Measurements from ENCODE around the gene RIMBP2. TPM values are rescaled to one million over a fixed set of nuclear protein-coding genes. Genes with fewer than 3 reads are reported as not detected.

The RIMBP2 gene
- total and polyA plus RNA-seq, 2 donors (not counting 1 experiment from before 2014, with no cell fraction given), result 0.17 TPM; not detected in 1

DNA sequence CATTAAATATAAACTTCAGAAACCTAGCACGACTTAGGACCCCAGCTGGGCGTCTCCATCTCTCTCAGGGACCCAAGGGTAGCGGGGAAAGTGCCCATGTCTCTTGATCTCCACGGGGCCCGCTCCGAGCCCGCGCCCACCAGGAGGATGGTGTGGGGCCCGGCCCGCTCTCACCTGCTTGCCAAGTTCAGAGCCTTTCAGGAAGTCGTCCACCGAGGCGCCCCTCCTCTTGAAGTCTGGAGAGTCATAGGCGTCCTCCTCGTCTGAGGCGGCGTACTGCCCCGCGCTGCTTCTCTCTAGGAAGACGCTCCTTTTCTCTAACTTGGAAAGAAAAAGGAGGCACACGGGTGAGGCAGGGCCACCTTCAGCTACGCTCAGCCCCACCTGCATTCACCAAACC lies 281.5 kb downstream of the RIMBP2 start:
- Histone ChIP-seq H3K4me3 (replicated peaks in 1 of 4; ENCODE audit: control extremely low read depth in 1 of 4, insufficient read depth in 1 of 4, low read depth in 3 of 4, low read length in 4 of 4) (no peak overlapping the region), H3K27ac (ENCODE audit: insufficient read depth, low read length) (no peak overlapping the region), H3K4me2 (ENCODE audit: extremely low read depth, insufficient read depth, low read length) (no peak overlapping the region), H3K27me3 (ENCODE audit: control insufficient read depth, insufficient read depth, low read length) (no peaks in the 10 kb centered on the region), H3K9ac (ENCODE audit: insufficient read depth, low read length) (no peak overlapping the region), H2AFZ (ENCODE audit: low read length) (no peak overlapping the region), H3K79me2 (ENCODE audit: control insufficient read depth, insufficient read depth, low read length) (no peaks in the 10 kb centered on the region), H3K36me3 (ENCODE audit: control insufficient read depth, insufficient read depth, low read length) (no peaks in the 10 kb centered on the region), H4K20me1 (ENCODE audit: control insufficient read depth, extremely low read depth, insufficient read depth, low read length) (no peaks in the 10 kb centered on the region), H3K9me3 (ENCODE audit: control insufficient read depth, insufficient read depth, low read depth, low read length) (no peaks in the 10 kb centered on the region), H3K4me1 (ENCODE audit: control insufficient read depth, extremely low read depth, insufficient read depth, low read length) (no peaks in the 10 kb centered on the region)
- TF ChIP-seq EZH2 (IDR thresholded peaks at IDR 0.05; ENCODE audit: low read length, missing control alignments), result no peak
- TF ChIP-seq, protein P1, sequence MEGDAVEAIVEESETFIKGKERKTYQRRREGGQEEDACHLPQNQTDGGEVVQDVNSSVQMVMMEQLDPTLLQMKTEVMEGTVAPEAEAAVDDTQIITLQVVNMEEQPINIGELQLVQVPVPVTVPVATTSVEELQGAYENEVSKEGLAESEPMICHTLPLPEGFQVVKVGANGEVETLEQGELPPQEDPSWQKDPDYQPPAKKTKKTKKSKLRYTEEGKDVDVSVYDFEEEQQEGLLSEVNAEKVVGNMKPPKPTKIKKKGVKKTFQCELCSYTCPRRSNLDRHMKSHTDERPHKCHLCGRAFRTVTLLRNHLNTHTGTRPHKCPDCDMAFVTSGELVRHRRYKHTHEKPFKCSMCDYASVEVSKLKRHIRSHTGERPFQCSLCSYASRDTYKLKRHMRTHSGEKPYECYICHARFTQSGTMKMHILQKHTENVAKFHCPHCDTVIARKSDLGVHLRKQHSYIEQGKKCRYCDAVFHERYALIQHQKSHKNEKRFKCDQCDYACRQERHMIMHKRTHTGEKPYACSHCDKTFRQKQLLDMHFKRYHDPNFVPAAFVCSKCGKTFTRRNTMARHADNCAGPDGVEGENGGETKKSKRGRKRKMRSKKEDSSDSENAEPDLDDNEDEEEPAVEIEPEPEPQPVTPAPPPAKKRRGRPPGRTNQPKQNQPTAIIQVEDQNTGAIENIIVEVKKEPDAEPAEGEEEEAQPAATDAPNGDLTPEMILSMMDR (conservative IDR thresholded peaks at IDR 0.05 in 1 of 2, IDR thresholded peaks at IDR 0.05 in 1 of 2; ENCODE audit: low read depth in 1 of 2, low read length in 2 of 2), result no peak
- no peak for DNase-seq (ENCODE audit: low read depth in 2 of 2)

DNA sequence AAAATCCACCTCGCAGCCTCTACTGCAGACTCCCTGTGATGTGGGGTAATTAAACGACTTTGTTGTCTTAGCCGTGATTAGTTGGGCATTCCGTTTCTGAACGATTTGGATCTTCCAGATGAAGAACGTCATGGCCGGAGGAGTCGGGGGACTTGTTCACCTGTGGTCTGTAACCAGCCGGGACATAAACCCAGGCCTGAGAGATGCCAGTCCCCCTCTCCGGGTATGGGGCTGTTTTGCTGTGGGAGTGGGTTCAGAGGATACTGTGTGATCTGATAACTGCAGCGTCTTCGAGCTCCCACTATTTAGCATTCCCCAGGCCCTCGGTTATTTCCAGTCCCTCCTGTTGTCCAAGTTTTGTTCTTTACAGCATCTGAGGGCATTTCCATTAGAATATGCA lies 282.3 kb downstream of the RIMBP2 start:
- DNase-seq (ENCODE audit: low read depth in 2 of 2), result no peak
- TF ChIP-seq, protein P1 (conservative IDR thresholded peaks at IDR 0.05 in 1 of 2, IDR thresholded peaks at IDR 0.05 in 1 of 2; ENCODE audit: low read depth in 1 of 2, low read length in 2 of 2), result no peak
- TF ChIP-seq EZH2 (IDR thresholded peaks at IDR 0.05; ENCODE audit: low read length, missing control alignments), result no peak
- no peaks in the 10 kb centered on the region for H3K9me3 ChIP-seq (ENCODE audit: control insufficient read depth, insufficient read depth, low read depth, low read length)
- no peak overlapping the region for H3K9ac ChIP-seq (ENCODE audit: insufficient read depth, low read length)
- no peaks in the 10 kb centered on the region for H4K20me1 ChIP-seq (ENCODE audit: control insufficient read depth, extremely low read depth, insufficient read depth, low read length)
- H3K4me1 ChIP-seq (ENCODE audit: control insufficient read depth, extremely low read depth, insufficient read depth, low read length), result no peaks in the 10 kb centered on the region
- H2AFZ ChIP-seq (ENCODE audit: low read length), result no peak overlapping the region
- no peak overlapping the region for H3K4me3 ChIP-seq (replicated peaks in 1 of 4; ENCODE audit: control extremely low read depth in 1 of 4, insufficient read depth in 1 of 4, low read depth in 3 of 4, low read length in 4 of 4)
- H3K36me3 ChIP-seq (ENCODE audit: control insufficient read depth, insufficient read depth, low read length), result no peaks in the 10 kb centered on the region
- no peaks in the 10 kb centered on the region for H3K27me3 ChIP-seq (ENCODE audit: control insufficient read depth, insufficient read depth, low read length)
- H3K27ac ChIP-seq (ENCODE audit: insufficient read depth, low read length), result no peak overlapping the region
- H3K79me2 ChIP-seq (ENCODE audit: control insufficient read depth, insufficient read depth, low read length), result no peaks in the 10 kb centered on the region
- no peak overlapping the region for H3K4me2 ChIP-seq (ENCODE audit: extremely low read depth, insufficient read depth, low read length)

DNA sequence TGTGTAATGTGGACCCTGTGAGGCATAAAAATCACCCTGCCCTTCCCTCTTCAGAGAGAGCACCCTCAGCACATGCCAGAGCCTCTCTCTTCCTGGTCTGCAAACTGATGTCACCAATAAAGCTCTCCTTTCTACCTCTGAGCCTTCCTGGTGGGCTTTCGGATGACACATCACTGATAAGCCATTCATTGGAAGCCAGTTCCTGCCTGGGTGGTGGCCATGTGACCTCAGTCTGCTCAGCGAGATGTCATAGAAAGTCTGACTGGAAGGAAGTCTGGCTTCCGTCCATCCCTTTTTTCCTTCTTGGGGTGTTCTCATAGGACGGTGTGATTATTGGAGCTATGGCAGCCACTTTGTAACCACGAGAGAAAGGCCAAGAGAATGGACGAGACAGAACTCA lies 282.7 kb downstream of the RIMBP2 start:
- H3K36me3 ChIP-seq (ENCODE audit: control insufficient read depth, insufficient read depth, low read length), result no peaks in the 10 kb centered on the region
- no peak overlapping the region for H3K27ac ChIP-seq (ENCODE audit: insufficient read depth, low read length)
- no peaks in the 10 kb centered on the region for H3K27me3 ChIP-seq (ENCODE audit: control insufficient read depth, insufficient read depth, low read length)
- no peak for TF ChIP-seq EZH2 (IDR thresholded peaks at IDR 0.05; ENCODE audit: low read length, missing control alignments)
- TF ChIP-seq, protein P1 (conservative IDR thresholded peaks at IDR 0.05 in 1 of 2, IDR thresholded peaks at IDR 0.05 in 1 of 2; ENCODE audit: low read depth in 1 of 2, low read length in 2 of 2), result no peak
- no peaks in the 10 kb centered on the region for H3K9me3 ChIP-seq (ENCODE audit: control insufficient read depth, insufficient read depth, low read depth, low read length)
- no peak overlapping the region for H2AFZ ChIP-seq (ENCODE audit: low read length)
- no peaks in the 10 kb centered on the region for H3K79me2 ChIP-seq (ENCODE audit: control insufficient read depth, insufficient read depth, low read length)
- H3K4me1 ChIP-seq (ENCODE audit: control insufficient read depth, extremely low read depth, insufficient read depth, low read length), result no peaks in the 10 kb centered on the region
- no peak overlapping the region for H3K4me2 ChIP-seq (ENCODE audit: extremely low read depth, insufficient read depth, low read length)
- H3K9ac ChIP-seq (ENCODE audit: insufficient read depth, low read length), result no peak overlapping the region
- DNase-seq (ENCODE audit: low read depth in 2 of 2), result no peak
- H3K4me3 ChIP-seq (replicated peaks in 1 of 4; ENCODE audit: control extremely low read depth in 1 of 4, insufficient read depth in 1 of 4, low read depth in 3 of 4, low read length in 4 of 4), result no peak overlapping the region
- H4K20me1 ChIP-seq (ENCODE audit: control insufficient read depth, extremely low read depth, insufficient read depth, low read length), result no peaks in the 10 kb centered on the region

Measured in fibroblast of lung (primary cell).